Common myeloid progenitor, CD34-positive (primary cell): Measurements from ENCODE around the gene AACS.
"Not testable (repeated sequence)": the region's sequence is repeated elsewhere in the genome, so short reads cannot be mapped to it uniquely, and the experiment has no call there.

ENCODE experiments used
- CTCF ChIA-PET: fragments of 350-600 bp; sonication (Branson Sonifier 250); formaldehyde crosslinking; loops from one replicate; lab custom pipeline; 2021; ENCODE audit warnings: antibody characterized with exemption; lab: Charles Lee
- POLR2A ChIA-PET: fragments of 350-600 bp; sonication (Branson Sonifier 250); formaldehyde crosslinking; loops from one replicate; lab custom pipeline; 2021; ENCODE audit warnings: antibody characterized with exemption; lab: Charles Lee
- DNase-seq, 3 donors: peaks; one replicate each; pipeline versions ENCODE4 v3.0.0 to v3.0.0-alpha.2; 2013
- H3K27ac ChIP-seq, 2 experiments: 1 replicate in 1 of 2; 2 replicates in 1 of 2; pipeline ENCODE4 v1.7.0; 2013; ENCODE audit warnings: inconsistent platforms in 2 of 2, low read length in 2 of 2, mild to moderate bottlenecking in 2 of 2, low read depth in 1 of 2, moderate library complexity in 1 of 2; ENCODE audit not compliant: severe bottlenecking in 2 of 2, insufficient read depth in 1 of 2, poor library complexity in 1 of 2
- H3K27me3 ChIP-seq, 5 experiments: replicated peaks in 2 of 5; 1 replicate in 3 of 5; 2 replicates in 2 of 5; pipeline versions ENCODE4 v1.6.1 to v1.7.0; 2013; ENCODE audit warnings: low read length in 4 of 5, mild to moderate bottlenecking in 2 of 5, moderate library complexity in 2 of 5, inconsistent platforms in 1 of 5; ENCODE audit not compliant: insufficient read depth in 5 of 5, control insufficient read depth in 4 of 5
- H3K36me3 ChIP-seq, 4 experiments: 1 replicate in 2 of 4; 2 replicates in 2 of 4; pipeline versions ENCODE4 v1.6.1 to v1.7.0; 2013; ENCODE audit warnings: low read length in 3 of 4, control low read depth in 1 of 4, mild to moderate bottlenecking in 1 of 4; ENCODE audit not compliant: control insufficient read depth in 4 of 4, insufficient read depth in 4 of 4
- H3K4me1 ChIP-seq, 4 experiments: 1 replicate in 3 of 4; 2 replicates in 1 of 4; pipeline versions ENCODE4 v1.6.1 to v1.7.1; 2013; ENCODE audit warnings: low read length in 3 of 4, mild to moderate bottlenecking in 3 of 4, control low read depth in 1 of 4, inconsistent platforms in 1 of 4, moderate library complexity in 1 of 4; ENCODE audit not compliant: control insufficient read depth in 4 of 4, insufficient read depth in 4 of 4; ENCODE audit errors: control extremely low read depth in 1 of 4
- H3K4me3 ChIP-seq, 7 experiments: 1 replicate in 4 of 7; 2 replicates in 3 of 7; pipeline versions ENCODE4 v1.5.1 to v1.7.0; 2013; ENCODE audit warnings: mild to moderate bottlenecking in 7 of 7, low read length in 6 of 7, moderate library complexity in 6 of 7, inconsistent platforms in 2 of 7, low read depth in 2 of 7, control low read depth in 1 of 7; ENCODE audit not compliant: insufficient read depth in 4 of 7, control insufficient read depth in 1 of 7; ENCODE audit errors: extremely low read depth in 1 of 7
- H3K9me3 ChIP-seq, 5 experiments: 1 replicate in 4 of 5; 2 replicates in 1 of 5; pipeline versions ENCODE4 v1.6.1 to v1.7.1; 2013; ENCODE audit warnings: low read length in 4 of 5, mild to moderate bottlenecking in 2 of 5, inconsistent platforms in 1 of 5, low read depth in 1 of 5, moderate library complexity in 1 of 5; ENCODE audit not compliant: control insufficient read depth in 4 of 5, insufficient read depth in 2 of 5; ENCODE audit errors: control extremely low read depth in 1 of 5
- WGBS: methylation state at CpG from one replicate; pipeline ENCODE4 v1.1.5; 2013; ENCODE audit not compliant: insufficient coverage; 5-methylcytosine and 5-hydroxymethylcytosine counted together

The AACS gene

GRCh38 chr12:125076103-125076502, 10.9 kb downstream of the AACS start:
- Histone ChIP-seq H3K4me3 (no peak overlapping the region), H3K9me3 (no peaks in the 10 kb centered on the region), H3K27me3 (no peaks in the 10 kb centered on the region), H3K36me3 (peaks cover 3 to 55% (median 13%) of the 10 kb centered on the region in 4 experiments), H3K4me1 (no peaks in the 10 kb centered on the region), H3K27ac (no peak overlapping the region)
- ChIA-PET POLR2A (no interaction called here), CTCF (interaction anchor here (0.8 kb wide), 1 partner anchor 20 kb away, joined by 3 read pairs; no protein-coding TSS in a partner anchor)
- no peak for DNase-seq
- 97% methylated on average over 5 of the region's 6 CpGs for WGBS

- Histone ChIP-seq H3K27me3 (no peaks in the 10 kb centered on the region), H3K27ac (no peak overlapping the region), H3K9me3 (no peaks in the 10 kb centered on the region), H3K36me3 (peaks cover 3 to 46% (median 15%) of the 10 kb centered on the region in 4 experiments), H3K4me1 (no peaks in the 10 kb centered on the region), H3K4me3 (no peak overlapping the region)
- DNase-seq, result no peak
- POLR2A ChIA-PET, result no interaction called here
- CTCF ChIA-PET, result no interaction called here
- WGBS, result 98% methylated on average over 8 of the region's 10 CpGs
Observed at GRCh38 chr12:125079084-125079483, 13.8 kb downstream of the AACS start.

- no peaks in the 10 kb centered on the region for H3K27me3 ChIP-seq
- no peaks in the 10 kb centered on the region for H3K4me1 ChIP-seq
- H3K4me3 ChIP-seq, result no peak overlapping the region
- ChIA-PET CTCF (interaction anchor here (0.7 kb wide), 1 partner anchor 10 kb away, joined by 3 read pairs; no protein-coding TSS in a partner anchor), POLR2A (no interaction called here)
- no peak for DNase-seq
- H3K9me3 ChIP-seq, result no peaks in the 10 kb centered on the region
- no peak overlapping the region for H3K27ac ChIP-seq
- WGBS, result 91% methylated on average over 11 of the region's 15 CpGs
- H3K36me3 ChIP-seq, result peaks cover 3 to 48% (median 18%) of the 10 kb centered on the region in 4 experiments
Observed at GRCh38 chr12:125079648-125080645, 14.7 kb downstream of the AACS start.

GRCh38 chr12:125081427-125081826, 16.2 kb downstream of the AACS start:
- Histone ChIP-seq H3K27me3 (no peaks in the 10 kb centered on the region), H3K36me3 (peaks cover 3 to 51% (median 17%) of the 10 kb centered on the region in 4 experiments), H3K4me3 (no peak overlapping the region), H3K9me3 (no peaks in the 10 kb centered on the region), H3K27ac (no peak overlapping the region), H3K4me1 (no peaks in the 10 kb centered on the region)
- ChIA-PET CTCF (no interaction called here), POLR2A (interaction anchor here (0.5 kb wide), 1 partner anchor 210 kb away, joined by 3 read pairs; no protein-coding TSS in a partner anchor)
- no peak for DNase-seq
- whole genome bisulfite sequencing, result 96% methylated on average over 11 of the region's 11 CpGs

GRCh38 chr12:125083072-125083471, 17.8 kb downstream of the AACS start:
- Histone ChIP-seq H3K27ac (no peak overlapping the region), H3K4me1 (no peaks in the 10 kb centered on the region), H3K27me3 (no peaks in the 10 kb centered on the region), H3K9me3 (no peaks in the 10 kb centered on the region), H3K4me3 (no peak overlapping the region), H3K36me3 (peaks cover 3 to 58% (median 21%) of the 10 kb centered on the region in 4 experiments)
- ChIA-PET POLR2A (interaction anchor here (0.6 kb wide), 1 partner anchor 105 kb away, joined by 3 read pairs; no protein-coding TSS in a partner anchor), CTCF (no interaction called here)
- DNase-seq, result no peak
- whole genome bisulfite sequencing, result 81% methylated on average over 4 of the region's 6 CpGs

- 76% methylated on average over 5 of the region's 6 CpGs for WGBS
- H3K4me3 ChIP-seq, H3K4me1 ChIP-seq, H3K9me3 ChIP-seq, DNase-seq, CTCF ChIA-PET, H3K27me3 ChIP-seq, POLR2A ChIA-PET, H3K27ac ChIP-seq: not testable (repeated sequence)
- H3K36me3 ChIP-seq, result peaks cover 3 to 75% (median 30%) of the 10 kb centered on the region in 4 experiments
Observed at GRCh38 chr12:125088199-125088598, 23.0 kb downstream of the AACS start.

GRCh38 chr12:125089083-125089482, 23.8 kb downstream of the AACS start:
- no peak for DNase-seq
- 100% methylated on average over 6 of the region's 9 CpGs for WGBS
- no peaks in the 10 kb centered on the region for H3K9me3 ChIP-seq
- POLR2A ChIA-PET, result no interaction called here
- no peaks in the 10 kb centered on the region for H3K27me3 ChIP-seq
- CTCF ChIA-PET, result no interaction called here
- no peaks in the 10 kb centered on the region for H3K4me1 ChIP-seq
- no peak overlapping the region for H3K4me3 ChIP-seq
- H3K27ac ChIP-seq, result no peak overlapping the region
- H3K36me3 ChIP-seq, result peaks cover 3 to 81% (median 31%) of the 10 kb centered on the region in 4 experiments
